ENCODE measurements around the gene TALDO1.

TALDO1 gene

DNA sequence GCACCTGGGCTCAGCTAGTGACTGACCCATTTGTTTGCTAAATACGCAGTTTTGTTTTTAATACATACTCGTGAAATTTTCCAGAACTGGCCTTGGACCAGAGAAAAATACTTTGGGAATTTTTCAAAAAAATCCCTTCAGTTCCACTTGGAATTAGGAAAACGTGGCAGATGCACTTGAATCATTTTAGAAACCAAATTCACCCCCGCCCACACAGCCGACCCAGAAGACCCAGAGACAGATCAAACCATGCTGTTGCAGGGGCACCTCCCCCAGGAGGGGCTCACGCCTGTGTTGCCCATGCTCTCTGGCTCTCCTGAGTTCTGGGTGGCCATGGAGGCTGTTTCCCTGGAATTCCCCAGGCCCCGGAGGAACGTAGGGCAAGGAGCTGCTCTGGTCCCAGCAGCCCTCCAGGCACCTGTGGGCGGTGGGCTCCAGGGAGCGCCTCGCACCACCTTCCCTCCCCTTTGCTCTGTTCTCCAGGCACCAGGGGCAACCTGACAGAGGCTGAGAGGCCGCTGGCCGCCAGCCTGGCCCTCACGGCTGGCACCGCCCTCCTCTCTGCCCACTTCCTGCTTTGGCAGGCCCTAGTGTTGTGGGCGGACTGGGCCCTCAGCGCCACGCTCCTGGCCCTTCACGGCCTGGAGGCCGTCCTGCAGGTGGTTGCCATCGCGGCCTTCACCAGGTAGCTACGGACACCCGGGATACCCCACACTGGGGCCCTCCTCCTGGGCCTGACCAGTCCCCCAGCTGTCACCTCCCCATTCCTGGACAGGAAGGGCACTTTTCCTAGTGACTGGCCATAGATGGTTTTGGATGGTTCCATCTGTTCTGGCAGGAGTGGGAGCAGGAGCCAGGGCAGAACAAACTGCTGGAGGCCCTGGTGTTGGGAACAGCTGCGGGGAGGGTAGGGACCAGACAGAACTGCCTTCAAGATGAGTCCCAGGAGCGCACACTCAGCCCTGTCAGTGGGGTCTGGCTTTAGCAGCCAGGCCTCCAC is 44.5 kb upstream of the TALDO1 start:
- peaks cover 6% of the 10 kb centered on the region for H3K4me1 ChIP-seq (ENCODE audit: insufficient read depth, low read length, severe bottlenecking)
- H3K9ac ChIP-seq (ENCODE audit: low read length), result no peak overlapping the region
- H3K9me2 ChIP-seq (ENCODE audit: low read depth, low read length), result no peaks in the 10 kb centered on the region
- H3K27me3 ChIP-seq (ENCODE audit: insufficient read depth, low read length), result no peaks in the 10 kb centered on the region
- no peaks in the 10 kb centered on the region for H4K20me1 ChIP-seq (ENCODE audit: insufficient read depth, low read length)
- H3K9me3 ChIP-seq (ENCODE audit: low read length), result no peaks in the 10 kb centered on the region
- no peak overlapping the region for H3K4me2 ChIP-seq (ENCODE audit: low read length)
- TF ChIP-seq, protein P1, sequence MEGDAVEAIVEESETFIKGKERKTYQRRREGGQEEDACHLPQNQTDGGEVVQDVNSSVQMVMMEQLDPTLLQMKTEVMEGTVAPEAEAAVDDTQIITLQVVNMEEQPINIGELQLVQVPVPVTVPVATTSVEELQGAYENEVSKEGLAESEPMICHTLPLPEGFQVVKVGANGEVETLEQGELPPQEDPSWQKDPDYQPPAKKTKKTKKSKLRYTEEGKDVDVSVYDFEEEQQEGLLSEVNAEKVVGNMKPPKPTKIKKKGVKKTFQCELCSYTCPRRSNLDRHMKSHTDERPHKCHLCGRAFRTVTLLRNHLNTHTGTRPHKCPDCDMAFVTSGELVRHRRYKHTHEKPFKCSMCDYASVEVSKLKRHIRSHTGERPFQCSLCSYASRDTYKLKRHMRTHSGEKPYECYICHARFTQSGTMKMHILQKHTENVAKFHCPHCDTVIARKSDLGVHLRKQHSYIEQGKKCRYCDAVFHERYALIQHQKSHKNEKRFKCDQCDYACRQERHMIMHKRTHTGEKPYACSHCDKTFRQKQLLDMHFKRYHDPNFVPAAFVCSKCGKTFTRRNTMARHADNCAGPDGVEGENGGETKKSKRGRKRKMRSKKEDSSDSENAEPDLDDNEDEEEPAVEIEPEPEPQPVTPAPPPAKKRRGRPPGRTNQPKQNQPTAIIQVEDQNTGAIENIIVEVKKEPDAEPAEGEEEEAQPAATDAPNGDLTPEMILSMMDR (IDR thresholded peaks at IDR 0.05; ENCODE audit: low read length), result no peak
- no peak for TF ChIP-seq EZH2 (IDR thresholded peaks at IDR 0.05; ENCODE audit: borderline replicate concordance, low read length)
- no peaks in the 10 kb centered on the region; the same call in 1 of the 2 replicates for H3K36me3 ChIP-seq (ENCODE audit: insufficient read depth, low read length)
- H3F3A ChIP-seq (ENCODE audit: insufficient read depth, low read length), result no peaks in the 10 kb centered on the region
- no peak overlapping the region for H3K4me3 ChIP-seq (ENCODE audit: low read depth, low read length, poor library complexity, severe bottlenecking)
- no peaks in the 10 kb centered on the region for H3K79me2 ChIP-seq (ENCODE audit: insufficient read depth, low read length)
- H3K27ac ChIP-seq (ENCODE audit: low read depth, low read length, poor library complexity, severe bottlenecking), result no peak overlapping the region
- H2AFZ ChIP-seq (ENCODE audit: low read length), result no peak overlapping the region

DNA sequence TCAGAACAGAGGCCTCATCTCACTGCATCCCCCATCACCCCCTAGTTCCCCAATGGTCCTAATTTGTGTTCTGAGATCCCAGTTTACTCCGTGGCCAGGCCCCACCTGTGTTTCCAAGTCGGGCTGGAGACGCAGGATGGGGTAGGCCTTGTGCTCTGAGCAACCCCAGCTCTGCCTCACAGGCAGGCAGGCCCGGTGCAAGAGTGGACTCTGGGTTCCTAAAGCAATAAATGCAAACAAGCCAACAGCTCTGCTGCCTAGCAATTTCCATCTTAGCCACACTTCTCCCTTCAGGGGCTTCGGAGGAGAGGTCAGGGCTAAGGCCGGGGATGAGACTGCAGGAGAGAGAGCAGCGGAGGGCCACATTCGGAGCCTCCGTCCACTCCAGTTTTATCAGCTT is 43.8 kb upstream of the TALDO1 start:
- no peaks in the 10 kb centered on the region for H3K9me3 ChIP-seq (ENCODE audit: low read length)
- H3K9me2 ChIP-seq (ENCODE audit: low read depth, low read length), result no peaks in the 10 kb centered on the region
- no peak overlapping the region for H3K9ac ChIP-seq (ENCODE audit: low read length)
- no peaks in the 10 kb centered on the region for H3K79me2 ChIP-seq (ENCODE audit: insufficient read depth, low read length)
- H2AFZ ChIP-seq (ENCODE audit: low read length), result no peak overlapping the region
- H3K4me3 ChIP-seq (ENCODE audit: low read depth, low read length, poor library complexity, severe bottlenecking), result no peak overlapping the region
- no peaks in the 10 kb centered on the region for H3K27me3 ChIP-seq (ENCODE audit: insufficient read depth, low read length)
- no peaks in the 10 kb centered on the region; the same call in 1 of the 2 replicates for H3K36me3 ChIP-seq (ENCODE audit: insufficient read depth, low read length)
- no peak overlapping the region for H3K4me2 ChIP-seq (ENCODE audit: low read length)
- H4K20me1 ChIP-seq (ENCODE audit: insufficient read depth, low read length), result no peaks in the 10 kb centered on the region
- no peaks in the 10 kb centered on the region for H3F3A ChIP-seq (ENCODE audit: insufficient read depth, low read length)
- H3K4me1 ChIP-seq (ENCODE audit: insufficient read depth, low read length, severe bottlenecking), result no peaks in the 10 kb centered on the region
- TF ChIP-seq EZH2 (IDR thresholded peaks at IDR 0.05; ENCODE audit: borderline replicate concordance, low read length), result no peak
- TF ChIP-seq, protein P1 (IDR thresholded peaks at IDR 0.05; ENCODE audit: low read length), result no peak
- H3K27ac ChIP-seq (ENCODE audit: low read depth, low read length, poor library complexity, severe bottlenecking), result no peak overlapping the region

DNA sequence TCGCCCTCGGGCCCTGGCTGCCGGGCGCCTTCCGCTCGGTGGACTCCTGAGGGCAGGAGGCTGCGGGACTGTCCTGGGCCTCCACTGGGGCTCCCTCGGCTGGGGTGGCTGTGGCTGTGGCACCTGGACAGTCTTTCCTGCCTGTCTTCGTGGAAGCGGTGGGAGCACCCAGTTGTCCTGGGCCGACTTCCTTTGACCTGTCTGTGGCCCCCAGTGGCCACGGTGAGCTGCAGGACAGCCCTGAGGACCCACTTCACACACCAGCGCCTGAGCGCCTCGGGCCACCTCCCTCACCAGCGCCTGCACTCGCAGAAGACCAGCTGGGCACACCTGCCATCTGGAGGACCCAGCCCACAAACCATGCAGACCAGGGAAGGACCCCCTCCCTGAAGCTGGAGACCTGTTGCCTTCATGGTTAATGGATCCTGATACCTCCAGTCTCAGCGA is 43.0 kb upstream of the TALDO1 start:
- H2AFZ ChIP-seq (ENCODE audit: low read length), result no peak overlapping the region
- H3K4me2 ChIP-seq (ENCODE audit: low read length), result no peak overlapping the region
- no peaks in the 10 kb centered on the region; the same call in 1 of the 2 replicates for H3K36me3 ChIP-seq (ENCODE audit: insufficient read depth, low read length)
- no peaks in the 10 kb centered on the region for H3K9me3 ChIP-seq (ENCODE audit: low read length)
- no peaks in the 10 kb centered on the region for H3K9me2 ChIP-seq (ENCODE audit: low read depth, low read length)
- no peak overlapping the region for H3K4me3 ChIP-seq (ENCODE audit: low read depth, low read length, poor library complexity, severe bottlenecking)
- TF ChIP-seq, protein P1 (IDR thresholded peaks at IDR 0.05; ENCODE audit: low read length), result no peak
- TF ChIP-seq EZH2 (IDR thresholded peaks at IDR 0.05; ENCODE audit: borderline replicate concordance, low read length), result no peak
- no peaks in the 10 kb centered on the region for H3F3A ChIP-seq (ENCODE audit: insufficient read depth, low read length)
- no peaks in the 10 kb centered on the region for H3K4me1 ChIP-seq (ENCODE audit: insufficient read depth, low read length, severe bottlenecking)
- H3K79me2 ChIP-seq (ENCODE audit: insufficient read depth, low read length), result no peaks in the 10 kb centered on the region
- H4K20me1 ChIP-seq (ENCODE audit: insufficient read depth, low read length), result no peaks in the 10 kb centered on the region
- H3K27me3 ChIP-seq (ENCODE audit: insufficient read depth, low read length), result no peaks in the 10 kb centered on the region
- H3K27ac ChIP-seq (ENCODE audit: low read depth, low read length, poor library complexity, severe bottlenecking), result no peak overlapping the region
- no peak overlapping the region for H3K9ac ChIP-seq (ENCODE audit: low read length)
